GM19463 (cell line): ENCODE data around the gene HIGD1B.

ENCODE experiments used
- ATAC-seq: cut with Tn5 transposase; IDR thresholded peaks from one replicate; pipeline ENCODE4 v1.9.1; 2021; ENCODE audit warnings: mild to moderate bottlenecking, moderate library complexity; ENCODE audit not compliant: unreplicated experiment

Gene HIGD1B

DNA sequence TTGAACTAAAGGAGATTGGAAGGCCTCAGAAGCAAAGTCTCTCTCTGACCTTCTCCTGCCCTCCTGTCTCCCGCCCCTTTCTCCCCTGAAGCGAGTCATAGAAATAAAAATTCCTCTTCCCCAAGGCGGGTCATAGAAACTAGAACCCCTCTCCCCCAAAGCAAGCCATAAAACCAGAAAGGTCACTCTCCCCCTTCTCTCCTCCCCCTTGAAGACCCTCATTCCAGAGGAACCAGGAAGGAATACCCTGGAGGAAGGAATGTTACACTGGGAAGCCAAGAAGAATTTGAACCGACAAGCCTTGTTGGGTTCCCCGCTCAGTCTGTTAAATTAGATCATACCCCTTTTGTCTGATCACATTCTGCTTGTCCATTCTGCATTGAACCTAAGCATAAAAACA is 14.9 kb upstream of the HIGD1B start:
- no peak for ATAC-seq

- ATAC-seq: no peak
Measured at GRCh38 chr17:44837196-44837595, 10.5 kb upstream of the HIGD1B start.

- ATAC-seq: no peak
Measured at GRCh38 chr17:44840274-44840673, 7.4 kb upstream of the HIGD1B start.

DNA sequence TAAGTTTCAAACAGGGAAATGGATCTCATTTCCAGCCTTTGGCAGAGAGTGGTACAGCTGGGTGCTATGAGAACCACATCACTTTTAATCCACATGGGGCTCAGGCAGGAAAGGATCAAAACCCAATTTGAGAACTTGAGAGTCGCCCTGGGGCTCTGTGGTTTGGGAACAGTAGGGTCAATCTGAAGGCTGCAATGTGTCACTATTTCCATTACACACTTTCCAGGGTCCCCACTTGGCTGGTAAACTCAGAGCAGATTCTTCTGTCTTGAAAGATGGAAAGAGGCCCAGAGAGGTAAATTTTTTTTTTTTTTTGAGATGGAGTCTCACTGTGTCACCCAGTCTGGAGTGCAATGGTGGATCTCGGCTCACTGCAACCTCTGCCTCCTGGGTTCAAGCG is 6.7 kb upstream of the HIGD1B start:
- ATAC-seq: no peak

DNA sequence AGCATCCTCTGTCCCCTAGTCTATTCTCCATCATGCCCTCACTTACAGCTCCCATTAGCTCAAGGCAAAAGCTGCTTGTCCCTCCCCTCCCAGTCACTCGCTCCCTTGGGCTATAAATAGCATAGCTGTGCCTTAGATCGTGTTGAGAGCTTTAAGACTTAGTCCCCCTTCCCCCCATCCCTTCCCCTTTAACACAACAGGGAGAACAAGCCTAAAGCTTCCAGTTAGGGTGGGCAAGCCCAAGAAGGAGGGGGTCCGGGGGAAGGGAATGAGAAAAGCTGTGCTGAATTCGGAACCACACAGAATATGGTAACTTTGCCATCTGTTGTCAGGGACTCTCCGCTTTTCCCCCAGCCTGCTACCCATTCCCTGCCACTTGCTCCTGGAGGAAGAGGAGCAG is 4.9 kb upstream of the HIGD1B start:
- ATAC-seq: no peak

GRCh38 chr17:44844390-44844830 is 3.3 kb upstream of the HIGD1B start:
- ATAC-seq: no peak

DNA sequence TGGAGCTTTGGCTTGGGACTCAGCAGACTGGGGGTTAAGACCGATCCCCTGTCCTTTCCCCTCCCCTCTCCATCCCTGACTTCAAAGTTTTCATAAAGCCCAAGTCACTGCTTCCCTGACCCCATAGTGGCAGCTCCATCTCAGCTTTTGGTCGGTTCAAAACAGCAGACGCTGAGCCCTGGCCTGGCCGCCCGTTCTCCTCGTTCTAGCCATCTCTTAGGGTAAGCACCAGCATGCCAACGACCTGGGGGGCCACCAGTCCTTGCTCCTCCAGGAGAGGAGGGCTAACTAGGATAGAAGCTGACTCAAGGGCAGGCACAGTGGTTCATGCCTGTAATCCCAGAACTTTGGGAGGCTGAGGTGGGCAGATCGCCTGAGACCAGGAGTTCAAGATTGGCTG is 1.5 kb upstream of the HIGD1B start:
- no peak for ATAC-seq

DNA sequence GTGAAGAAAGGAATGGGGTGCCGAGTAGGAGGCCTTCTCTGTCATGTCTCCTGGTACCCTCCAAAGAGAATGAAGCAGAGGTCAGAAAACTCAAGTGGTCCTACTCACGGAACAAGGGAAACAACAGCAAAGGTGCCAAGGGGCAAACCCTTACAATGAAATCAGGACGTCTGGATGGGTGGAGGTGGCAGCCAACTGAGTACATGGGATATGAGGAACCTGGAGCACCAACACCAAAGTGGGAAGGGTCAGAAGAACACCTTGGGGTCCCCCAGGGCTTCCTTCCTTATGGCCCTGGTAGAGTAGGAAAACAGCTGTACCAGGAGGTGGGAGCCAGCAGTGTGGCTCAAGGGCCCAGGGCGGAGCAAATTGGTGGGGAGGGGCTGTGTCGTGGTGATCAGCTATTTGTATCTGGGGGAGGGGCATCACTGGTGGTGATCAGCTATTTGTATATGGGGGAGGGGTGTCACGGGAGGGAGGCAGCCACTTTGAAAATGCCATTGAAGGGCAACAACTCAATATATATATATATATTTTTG is 643 bp downstream of the HIGD1B start:
- no peak for ATAC-seq

DNA sequence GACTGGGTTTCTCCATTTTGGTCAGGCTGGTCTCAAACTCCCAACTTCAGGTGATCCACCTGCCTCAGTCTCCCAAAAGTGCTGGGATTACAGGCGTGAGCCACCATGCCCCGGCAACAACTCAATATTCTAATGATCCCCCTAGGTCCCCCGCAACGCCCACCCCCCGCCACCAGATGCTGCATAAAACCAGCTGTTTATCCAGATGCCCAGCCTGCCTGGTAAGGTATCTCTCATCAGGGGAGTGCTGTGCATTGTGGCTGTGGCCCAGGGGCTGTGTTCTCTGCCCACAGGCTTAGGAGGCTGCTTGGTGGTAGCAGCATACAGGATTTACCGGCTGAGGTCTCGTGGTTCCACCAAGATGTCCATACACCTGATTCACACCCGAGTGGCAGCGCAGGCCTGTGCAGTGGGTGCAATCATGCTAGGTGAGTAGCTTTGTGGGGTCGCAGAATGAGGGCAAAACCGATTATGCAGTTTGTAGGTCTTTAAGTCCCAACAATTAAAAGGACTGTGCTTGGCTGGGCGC is 1.3 kb downstream of the HIGD1B start:
- no peak for ATAC-seq

GRCh38 chr17:44850025-44850424 is 2.3 kb downstream of the HIGD1B start:
- ATAC-seq: no peak

GRCh38 chr17:44850612-44851011 is 2.9 kb downstream of the HIGD1B start:
- no peak for ATAC-seq

DNA sequence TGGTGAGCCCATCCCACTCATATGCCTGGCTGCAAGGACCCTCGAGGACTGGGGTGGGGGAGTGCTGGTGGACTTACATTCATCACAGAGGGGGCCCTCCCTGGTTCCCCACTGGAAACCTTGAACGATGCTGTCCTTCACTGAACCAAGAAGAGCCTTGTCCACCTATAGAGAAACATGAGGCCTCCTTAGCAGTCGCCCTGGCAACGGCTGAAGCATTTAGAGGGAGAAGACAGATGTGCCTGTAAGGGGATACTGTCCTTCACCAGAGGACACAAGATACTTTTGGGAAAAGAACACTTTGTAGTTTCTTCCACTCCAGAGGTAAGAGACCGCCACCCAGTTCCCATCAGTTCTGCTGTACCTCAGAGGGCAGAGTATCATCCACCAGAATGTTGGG is 6.5 kb downstream of the HIGD1B start:
- no peak for ATAC-seq

- ATAC-seq: no peak
Measured at GRCh38 chr17:44859701-44860100, 12.0 kb downstream of the HIGD1B start.

DNA sequence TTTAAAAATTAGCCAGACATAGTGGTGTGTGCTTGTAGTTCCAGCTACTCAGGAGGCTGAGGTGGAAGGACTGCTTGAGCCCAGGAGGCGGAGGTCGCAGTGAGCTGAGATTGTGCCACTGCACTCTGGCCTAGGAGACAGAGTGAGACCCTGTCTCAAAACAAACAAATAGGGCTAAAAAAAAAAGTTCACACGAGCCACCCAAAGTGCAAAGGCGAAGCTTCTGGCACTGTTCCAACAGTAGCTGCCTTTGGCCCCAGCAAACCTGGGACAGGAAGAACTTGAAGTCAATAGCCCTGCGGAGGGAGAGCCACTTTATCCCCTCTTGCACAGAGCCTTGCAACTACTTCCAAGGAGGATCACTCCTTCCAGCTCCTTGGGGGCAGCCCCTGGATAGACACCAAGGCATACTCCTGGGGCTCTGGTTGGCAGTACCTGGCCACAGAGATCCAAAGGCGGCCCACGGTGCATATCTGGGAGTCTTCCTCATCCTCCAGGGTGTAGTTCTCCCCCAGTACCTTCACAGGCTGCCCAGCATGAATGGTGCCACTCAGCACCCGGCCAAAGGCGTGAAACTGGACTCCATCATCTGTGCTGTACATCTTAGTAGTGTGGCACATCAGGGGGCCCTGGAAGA is 14.7 kb downstream of the HIGD1B start:
- ATAC-seq: no peak

DNA sequence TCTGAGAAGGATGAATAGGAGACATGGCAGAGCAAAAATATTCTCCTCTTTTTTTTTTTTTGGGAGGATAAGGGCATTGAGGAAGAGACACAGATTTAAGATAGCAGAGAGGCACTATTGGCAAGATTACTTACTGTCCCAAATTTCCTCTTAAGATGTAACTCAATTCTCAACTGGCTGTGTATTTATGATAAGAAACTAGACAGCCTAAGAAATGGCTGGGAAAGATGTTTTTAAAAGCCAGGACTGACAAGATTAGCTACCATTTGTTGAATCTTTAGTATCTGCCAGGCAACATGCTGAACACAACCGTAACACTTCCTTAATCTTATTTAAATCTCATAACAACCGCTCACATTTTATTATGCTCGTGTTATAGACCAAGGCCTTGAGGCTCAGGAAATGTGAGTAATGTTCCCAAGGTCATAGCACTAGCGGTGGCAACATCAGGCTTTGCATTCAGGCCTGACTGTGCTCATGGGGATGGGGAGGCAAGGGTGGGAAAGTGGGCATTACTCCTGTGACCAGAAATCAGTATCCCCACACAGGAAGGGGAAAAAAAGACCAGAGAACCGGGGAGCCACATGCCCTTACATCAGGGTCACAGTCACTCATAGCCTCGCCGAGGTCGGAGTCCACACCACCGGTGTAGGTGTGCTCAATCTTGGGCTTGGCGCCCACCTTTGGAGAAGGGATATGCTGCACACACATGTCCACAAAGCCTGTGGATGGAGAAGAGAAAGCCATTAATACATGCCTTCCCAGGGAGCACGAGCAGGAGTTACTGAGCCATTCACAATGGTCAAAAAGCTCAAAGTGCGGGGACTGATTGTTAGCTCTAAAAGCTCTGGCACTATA is 15.6 kb downstream of the HIGD1B start:
- no peak for ATAC-seq

DNA sequence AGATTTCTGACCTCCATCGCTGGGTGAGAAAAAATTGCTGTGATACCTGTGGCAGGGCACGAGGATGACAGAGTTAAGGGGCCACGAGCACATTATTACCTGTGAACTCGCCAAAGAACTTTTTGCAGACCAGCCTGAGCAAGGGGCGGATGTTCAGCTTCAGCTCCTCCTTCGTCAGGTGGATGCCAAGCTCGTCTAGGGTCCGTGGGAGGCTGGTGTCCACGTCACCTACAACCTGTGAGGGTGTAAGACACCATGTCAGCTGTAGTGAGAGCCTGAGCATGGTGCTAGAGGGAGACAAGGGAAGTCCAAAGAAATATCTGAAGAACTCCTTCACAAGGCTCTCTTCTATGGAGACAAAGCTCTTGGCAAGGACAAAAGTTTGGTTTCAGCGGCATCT is 17.1 kb downstream of the HIGD1B start:
- ATAC-seq: no peak

DNA sequence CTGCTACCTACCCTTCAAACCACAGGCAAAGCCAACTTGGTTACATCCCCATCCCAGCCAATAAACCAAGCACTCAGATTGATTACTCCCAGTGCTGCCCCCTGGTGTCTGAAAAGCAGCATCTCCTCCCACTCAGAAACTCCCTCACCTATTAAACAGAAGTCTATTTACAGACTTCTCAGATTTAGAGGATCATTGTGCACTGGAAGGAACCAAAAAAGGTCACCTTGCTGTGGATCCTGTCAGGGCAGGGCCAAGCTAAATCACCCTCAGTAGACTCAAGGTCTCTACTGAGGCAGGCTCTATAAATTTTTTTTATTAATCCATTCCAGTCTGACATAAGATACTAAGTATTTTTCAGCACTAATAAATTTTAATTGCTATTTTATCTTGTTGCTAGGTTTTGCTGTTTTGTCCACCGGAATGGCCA is 17.6 kb downstream of the HIGD1B start:
- ATAC-seq: no peak

GRCh38 chr17:44865931-44866330 is 18.2 kb downstream of the HIGD1B start:
- no peak for ATAC-seq

DNA sequence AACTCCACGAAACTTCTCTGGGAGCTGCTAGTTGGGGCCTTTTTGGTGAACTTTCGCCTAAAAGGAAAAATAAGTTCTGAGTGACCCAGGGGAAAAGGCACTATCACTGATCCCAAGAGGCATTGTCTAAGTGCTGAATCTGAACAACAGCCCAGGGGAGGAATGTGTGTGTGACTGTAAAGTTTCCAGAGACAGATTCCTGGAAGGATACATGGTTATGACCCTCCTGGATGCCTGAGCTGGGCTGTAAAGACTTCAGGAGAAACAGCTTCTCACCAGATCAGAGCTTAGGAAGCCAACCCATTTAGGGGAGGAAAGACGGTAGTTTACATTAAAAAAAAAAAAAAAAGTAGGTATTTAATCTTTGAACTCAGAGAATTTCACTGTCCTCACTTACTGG is 20.2 kb downstream of the HIGD1B start:
- ATAC-seq: no peak

DNA sequence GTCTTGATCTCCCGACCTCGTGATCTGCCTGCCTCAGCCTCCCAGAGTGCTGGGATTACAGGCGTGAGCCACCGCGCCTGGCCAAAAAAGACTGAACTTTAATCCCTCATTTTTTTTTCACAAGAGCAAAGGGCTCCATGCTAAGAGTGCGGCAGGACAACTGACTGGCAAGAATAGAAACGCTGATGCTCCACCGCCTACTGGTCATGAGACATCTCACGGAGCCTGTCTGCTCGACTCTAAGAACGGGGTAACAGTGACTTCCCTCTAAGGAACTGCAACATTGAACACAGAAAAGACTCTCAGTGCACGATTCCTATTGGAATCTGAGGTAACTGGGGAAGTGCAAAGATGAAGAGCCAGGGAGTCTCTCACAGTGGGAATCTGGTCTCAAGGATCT is 23.9 kb downstream of the HIGD1B start:
- ATAC-seq: no peak

GRCh38 chr17:44872131-44872768 is 24.6 kb downstream of the HIGD1B start:
- ATAC-seq: no peak
